Chondrocyte (in vitro differentiated cells): ENCODE data around the gene RUNX3. TPM values are rescaled to one million over a fixed set of nuclear protein-coding genes. Genes with fewer than 3 reads are reported as not detected.

ENCODE experiments used
- DNase-seq: peaks from one replicate; pipeline ENCODE4 v3.0.0; 2021; ENCODE audit warnings: mixed read lengths, low spot score
- H3K27ac Mint-ChIP-seq: one replicate; pipeline ENCODE4 v1.8.0; 2021; ENCODE audit warnings: mild to moderate bottlenecking, moderate library complexity, mixed read lengths; ENCODE audit not compliant: unreplicated experiment
- H3K27me3 Mint-ChIP-seq: 2 replicates; pipeline ENCODE4 v1.8.0; 2021; ENCODE audit warnings: low read depth, mixed read lengths
- H3K36me3 Mint-ChIP-seq: 2 replicates; pipeline ENCODE4 v1.8.0; 2021; ENCODE audit warnings: low read depth, mixed read lengths
- H3K4me1 Mint-ChIP-seq: 2 replicates; pipeline ENCODE4 v1.8.0; 2021; ENCODE audit warnings: low read depth, mild to moderate bottlenecking, mixed read lengths
- H3K4me3 Mint-ChIP-seq: one replicate; pipeline ENCODE4 v1.8.0; 2021; ENCODE audit warnings: mild to moderate bottlenecking, moderate library complexity, mixed read lengths; ENCODE audit not compliant: unreplicated experiment
- H3K9me3 Mint-ChIP-seq: 2 replicates; pipeline ENCODE4 v1.8.0; 2021; ENCODE audit warnings: low read depth, mixed read lengths
- CTCF ChIP-seq: fragments of 200-600 bp; sonication (generic); IDR thresholded peaks from 2 replicates; pipeline ENCODE4 v1.5.0; 2021; ENCODE audit warnings: antibody characterized with exemption, mild to moderate bottlenecking, moderate library complexity
- total RNA-seq: library from RNA; stranded (reverse); gene quantifications from 3 replicates; pipeline ENCODE4 v1.2.1, GENCODE V29; 2021

RUNX3 gene
- total RNA-seq, 1 donor from 2014 or later: 1.8 TPM

DNA sequence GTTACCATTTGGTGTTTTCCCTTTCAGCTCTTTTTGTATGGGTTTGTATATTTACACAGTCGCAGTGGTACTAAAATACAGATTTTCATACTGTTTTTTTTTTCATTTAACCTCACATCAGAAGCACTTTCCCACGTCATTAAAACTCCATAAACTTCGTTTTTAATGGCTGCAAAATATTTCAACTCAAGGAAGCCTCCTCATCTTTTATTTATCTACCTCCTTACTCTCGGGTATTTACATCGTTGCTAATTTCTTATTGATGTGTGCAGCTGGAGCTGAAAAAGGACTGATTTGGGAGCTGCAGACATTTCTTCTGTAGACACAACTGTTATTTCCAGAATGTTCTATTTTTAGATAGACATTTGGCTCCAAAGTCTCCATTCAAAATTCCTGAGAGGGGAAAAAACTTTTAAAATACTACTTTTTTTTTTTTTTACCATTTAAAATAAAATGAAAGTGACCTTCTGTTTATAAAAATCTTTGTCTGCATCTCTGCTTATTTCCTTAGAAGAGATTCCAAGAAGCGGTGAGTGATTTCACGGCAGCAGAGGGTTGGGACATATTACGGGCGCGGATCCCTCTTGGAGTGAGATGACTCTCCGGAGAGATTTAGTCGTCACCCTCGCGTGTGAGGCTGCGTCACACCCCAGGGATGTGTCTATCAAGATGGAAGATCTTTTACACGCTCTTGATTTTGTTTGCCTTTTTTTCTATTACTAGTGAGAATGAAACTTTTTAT lies 10.1 kb downstream of the RUNX3 start:
- Mint-ChIP-seq H3K27ac (no peak overlapping the region), H3K27me3 (peaks cover 5% of the 10 kb centered on the region), H3K4me1 (peaks cover 10% of the 10 kb centered on the region), H3K9me3 (no peaks in the 10 kb centered on the region), H3K4me3 (no peak overlapping the region), H3K36me3 (peaks cover 1% of the 10 kb centered on the region)
- no peak for TF ChIP-seq CTCF
- no peak for DNase-seq

- Mint-ChIP-seq H3K27me3 (no peaks in the 10 kb centered on the region), H3K4me1 (peaks cover 16% of the 10 kb centered on the region), H3K36me3 (no peaks in the 10 kb centered on the region), H3K27ac (no peak overlapping the region), H3K9me3 (no peaks in the 10 kb centered on the region), H3K4me3 (no peak overlapping the region)
- DNase-seq: no peak
- no peak for TF ChIP-seq CTCF
These were observed 11.0 kb downstream of the RUNX3 start for GRCh38 chr1:24918995-24919605.

- H3K36me3 Mint-ChIP-seq: no peaks in the 10 kb centered on the region
- no peak for DNase-seq
- no peak overlapping the region for H3K27ac Mint-ChIP-seq
- no peak overlapping the region for H3K4me3 Mint-ChIP-seq
- no peaks in the 10 kb centered on the region for H3K27me3 Mint-ChIP-seq
- H3K4me1 Mint-ChIP-seq: peaks cover 16% of the 10 kb centered on the region
- H3K9me3 Mint-ChIP-seq: no peaks in the 10 kb centered on the region
- TF ChIP-seq CTCF: no peak
These were observed 11.7 kb downstream of the RUNX3 start for GRCh38 chr1:24918370-24918769.

GRCh38 chr1:24917327-24918074 lies 12.6 kb downstream of the RUNX3 start:
- no peak overlapping the region for H3K27ac Mint-ChIP-seq
- H3K9me3 Mint-ChIP-seq: no peaks in the 10 kb centered on the region
- no peak overlapping the region for H3K4me3 Mint-ChIP-seq
- DNase-seq: no peak
- H3K36me3 Mint-ChIP-seq: no peaks in the 10 kb centered on the region
- no peaks in the 10 kb centered on the region for H3K27me3 Mint-ChIP-seq
- peaks cover 16% of the 10 kb centered on the region for H3K4me1 Mint-ChIP-seq
- TF ChIP-seq CTCF: no peak

DNA sequence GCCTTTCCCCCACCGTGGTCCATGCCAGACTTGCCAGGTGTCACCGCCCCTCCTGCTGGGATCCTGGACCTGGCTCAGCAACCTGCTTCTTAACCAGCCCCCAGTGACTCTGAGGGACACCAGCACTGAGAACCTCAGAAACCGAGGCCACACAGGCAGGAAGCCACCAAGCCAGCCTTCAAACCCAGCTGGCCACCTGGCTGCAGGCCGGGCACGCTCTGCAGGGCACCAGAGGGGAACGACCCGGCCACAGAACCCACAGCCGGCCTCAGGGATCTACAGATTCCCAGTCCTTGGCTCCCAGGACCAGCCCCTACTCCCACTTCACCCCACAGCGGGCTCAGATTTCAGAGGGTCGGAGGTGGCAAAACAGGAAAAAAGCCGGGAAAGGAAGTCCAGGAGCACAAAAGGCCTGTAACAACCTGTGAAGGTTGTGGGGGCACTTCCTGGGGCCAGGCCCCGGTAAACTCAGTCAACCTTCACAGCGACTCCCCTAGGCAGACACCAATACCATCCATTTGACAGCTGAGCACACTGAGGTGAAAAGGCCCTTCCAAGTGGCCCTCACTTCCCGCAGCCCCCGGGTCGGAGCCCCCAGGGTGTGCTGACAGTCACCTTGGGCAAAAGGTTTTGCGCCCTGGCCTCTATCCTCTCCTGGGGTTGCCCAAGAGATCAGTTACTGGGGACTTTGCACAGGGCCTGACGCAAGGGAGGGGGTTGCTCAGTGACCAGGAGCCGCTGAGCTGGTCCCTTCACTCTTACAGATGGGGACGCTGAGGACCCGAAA lies 14.1 kb downstream of the RUNX3 start:
- peaks cover 16% of the 10 kb centered on the region for H3K4me1 Mint-ChIP-seq

More for the DNA sequence above, 14.1 kb downstream of the RUNX3 start:
- H3K36me3 Mint-ChIP-seq: no peaks in the 10 kb centered on the region
- TF ChIP-seq CTCF: no peak
- no peaks in the 10 kb centered on the region for H3K27me3 Mint-ChIP-seq
- H3K4me3 Mint-ChIP-seq: no peak overlapping the region
- DNase-seq: no peak
- H3K27ac Mint-ChIP-seq: no peak overlapping the region
- H3K9me3 Mint-ChIP-seq: no peaks in the 10 kb centered on the region
